Left renal cortex interstitium (tissue), 4 donors: ENCODE data around the gene TOMM20L. TPM values are rescaled to one million over a fixed set of nuclear protein-coding genes. Genes with fewer than 3 reads are reported as not detected.

Source experiments
- DNase-seq, 4 donors: peaks; one replicate each; pipeline ENCODE4 v3.0.0-alpha.2; 2013; ENCODE audit warnings: low read depth in 4 of 4, low spot score in 2 of 4, missing footprints in 1 of 4
- polyA plus RNA-seq, 4 donors: library from polyadenylated mRNA; unstranded; fragments of 120-200 nt; gene quantifications; one replicate each; pipeline ENCODE4 v1.2.1, GENCODE V29; 2013; ENCODE audit not compliant: insufficient read length in 4 of 4

TOMM20L gene
- polyA plus RNA-seq, 4 donors = 1.2 to 1.9 (median 1.4) TPM

GRCh38 chr14:58426670-58427280, 31.0 kb downstream of the TOMM20L start:
- peak in 2 of 4 donors; percentile 64 to 72 for DNase-seq

GRCh38 chr14:58427281-58428117, 31.8 kb downstream of the TOMM20L start, which contains the start of the genes KIAA0586 and TIMM9:
KIAA0586 (plus strand) TSS chr14:58427719; CDS start chr14:58428265, 546 bp downstream.
TIMM9 (minus strand) TSS chr14:58427531; CDS start chr14:58411945, 15,586 bp downstream.
- DNase-seq = peak; percentile 93 to 98 (median 97)

GRCh38 chr14:58428118-58428683, 32.5 kb downstream of the TOMM20L start:
- DNase-seq = peak; percentile 15 to 50 (median 24)

- no peak for DNase-seq
These were observed 34.4 kb downstream of the TOMM20L start for GRCh38 chr14:58430156-58430555.

- no peak for DNase-seq
These were observed 43.7 kb downstream of the TOMM20L start for GRCh38 chr14:58439476-58439875.

- DNase-seq = no peak
These were observed 48.9 kb downstream of the TOMM20L start for GRCh38 chr14:58444627-58445026.

- DNase-seq = no peak
These were observed 60.0 kb downstream of the TOMM20L start for GRCh38 chr14:58455593-58456265.

Other genes starting within 250 kb of the TOMM20L start
- gene ARMH4, start 243.7 kb upstream of the TOMM20L start, polyA plus RNA-seq = 10 to 100 TPM; 71.3 to 73.6 (median 72.1) TPM
- 100 to 1,000 TPM in 2 of 4 donors, 10 to 100 TPM in 2; 93.6 to 118 (median 104) TPM for gene ACTR10, start 195.8 kb upstream of the TOMM20L start, polyA plus RNA-seq
- gene PSMA3, start 151.1 kb upstream of the TOMM20L start, polyA plus RNA-seq = 100 to 1,000 TPM; 121 to 185 (median 150) TPM
- gene ARID4A, start 97.4 kb upstream of the TOMM20L start, polyA plus RNA-seq = 10 to 100 TPM; 25.4 to 37.2 (median 32.4) TPM
- gene TIMM9, start 31.6 kb downstream of the TOMM20L start, polyA plus RNA-seq = 10 to 100 TPM; 76.3 to 86.1 (median 80.7) TPM
- 10 to 100 TPM; 18.0 to 24.1 (median 22.9) TPM for gene KIAA0586, start 31.8 kb downstream of the TOMM20L start, polyA plus RNA-seq
- gene DACT1, start 242.0 kb downstream of the TOMM20L start, polyA plus RNA-seq = 10 to 100 TPM; 25.6 to 41.7 (median 36.3) TPM